Occipital lobe (tissue), 2 donors: ENCODE results near the gene AMBRA1. TPM values are rescaled to one million over a fixed set of nuclear protein-coding genes. Genes with fewer than 3 reads are reported as not detected.

Source experiments
- DNase-seq: peaks from one replicate; lab custom pipeline; 2025; lab: John Stamatoyannopoulos, UW
- total RNA-seq: library from RNA; depleted of rRNA; stranded (reverse); fragments of >200 nt; gene quantifications from one replicate; pipeline ENCODE4 v1.2.3, GENCODE V29; 2014

Gene AMBRA1
- total RNA-seq, 1 donor from 2014 or later, result 27.1 TPM

DNA sequence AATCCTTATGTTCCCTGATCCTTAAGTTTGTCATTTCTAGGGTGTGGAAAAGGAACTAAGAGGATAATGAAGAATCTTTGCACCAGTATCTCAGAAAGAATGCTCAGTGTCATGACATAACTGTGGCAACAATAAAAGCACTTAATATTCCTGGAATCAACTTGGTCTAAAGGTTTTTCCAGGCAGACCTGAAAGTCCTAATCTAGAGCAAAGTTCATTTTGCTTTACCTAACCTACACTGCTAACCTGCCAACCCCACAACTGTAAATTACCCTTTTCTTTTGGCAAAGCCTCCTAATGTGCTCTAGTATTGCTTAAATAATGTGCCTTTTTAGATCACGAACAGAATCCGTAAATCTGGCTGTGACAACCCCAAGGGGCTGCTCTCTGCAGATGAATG lies 82.5 kb downstream of the AMBRA1 start:
- DNase-seq, result no peak

DNA sequence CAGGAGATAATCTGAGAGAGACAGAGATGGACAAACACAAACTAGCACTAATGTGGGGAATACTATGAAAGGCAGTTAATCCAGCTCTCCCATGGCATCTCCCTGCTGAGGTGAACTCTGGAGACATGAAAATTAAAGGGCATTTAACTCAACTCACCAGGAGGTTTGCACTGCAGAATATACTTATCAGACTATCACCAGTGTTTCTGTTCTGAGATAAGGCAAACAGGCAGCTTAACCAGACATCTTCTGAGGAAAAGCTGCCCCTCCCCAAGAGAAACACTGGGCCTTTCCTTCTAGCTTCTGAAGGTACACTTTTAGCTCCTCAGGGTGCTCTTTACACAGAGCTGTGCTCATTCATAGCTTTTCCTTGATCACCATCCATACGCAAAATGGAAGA lies 85.5 kb downstream of the AMBRA1 start:
- no peak for DNase-seq

- DNase-seq, result no peak
These were observed 87.4 kb downstream of the AMBRA1 start for GRCh38 chr11:46506483-46506791.

- DNase-seq, result no peak
These were observed 87.9 kb downstream of the AMBRA1 start for GRCh38 chr11:46505741-46506482.

DNA sequence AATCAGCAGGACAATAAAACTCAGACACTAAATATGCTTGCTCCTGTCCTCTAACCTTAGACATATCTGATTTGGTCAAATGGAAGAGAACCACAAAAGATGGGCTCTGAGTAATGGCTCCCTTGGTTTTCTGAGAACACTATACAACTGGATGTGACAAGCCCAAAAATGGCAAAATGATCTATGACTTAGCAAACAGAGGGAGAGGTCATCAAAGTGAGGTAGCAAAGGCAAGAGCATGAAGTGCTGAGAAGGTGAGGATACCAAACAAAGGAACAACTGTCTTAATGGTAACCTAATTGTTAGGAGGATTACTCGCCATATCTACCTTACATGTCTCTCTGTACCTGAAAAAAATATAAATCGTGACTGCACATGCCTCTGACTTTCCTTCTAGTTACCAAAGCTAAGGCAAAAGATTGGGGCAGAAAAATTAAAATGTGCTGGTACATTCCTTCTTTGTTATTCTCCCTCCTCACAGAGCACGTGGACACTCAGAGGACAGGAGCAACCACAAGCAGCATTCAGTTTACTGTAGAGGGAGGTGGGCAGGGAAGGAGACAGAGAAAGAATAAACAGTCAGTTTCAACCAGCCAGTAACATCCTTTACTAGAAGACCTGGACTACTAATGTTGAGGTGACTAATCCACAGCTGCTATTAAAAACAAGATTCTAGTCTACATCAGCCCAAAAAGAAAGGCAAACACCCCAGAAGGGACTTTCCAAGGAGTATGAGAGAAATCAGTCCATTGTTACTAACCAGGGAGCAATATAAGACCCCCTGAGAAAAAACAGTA lies 88.8 kb downstream of the AMBRA1 start:
- DNase-seq, result no peak

GRCh38 chr11:46499821-46500220 lies 94.0 kb downstream of the AMBRA1 start:
- DNase-seq, result no peak

GRCh38 chr11:46498968-46499367 lies 94.9 kb downstream of the AMBRA1 start:
- no peak for DNase-seq

DNA sequence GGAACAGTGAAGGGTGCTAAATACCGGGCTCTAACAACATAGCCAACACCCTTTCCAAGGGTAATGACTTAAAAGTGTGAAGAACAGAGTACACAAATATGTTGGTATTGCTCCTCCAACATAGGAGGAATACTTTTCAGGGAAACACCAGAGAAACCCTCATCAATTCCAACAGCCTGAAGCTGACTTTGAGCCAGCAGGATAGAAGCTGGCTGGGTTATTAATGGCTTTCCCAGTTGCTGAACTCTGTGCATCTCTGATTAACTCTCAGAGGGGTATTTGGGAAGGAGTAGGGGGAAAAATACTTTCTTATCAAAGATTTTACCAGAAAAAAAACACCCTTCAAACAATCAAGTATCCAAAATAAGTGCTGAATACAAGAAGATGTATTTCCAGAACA lies 95.6 kb downstream of the AMBRA1 start:
- no peak for DNase-seq

DNA sequence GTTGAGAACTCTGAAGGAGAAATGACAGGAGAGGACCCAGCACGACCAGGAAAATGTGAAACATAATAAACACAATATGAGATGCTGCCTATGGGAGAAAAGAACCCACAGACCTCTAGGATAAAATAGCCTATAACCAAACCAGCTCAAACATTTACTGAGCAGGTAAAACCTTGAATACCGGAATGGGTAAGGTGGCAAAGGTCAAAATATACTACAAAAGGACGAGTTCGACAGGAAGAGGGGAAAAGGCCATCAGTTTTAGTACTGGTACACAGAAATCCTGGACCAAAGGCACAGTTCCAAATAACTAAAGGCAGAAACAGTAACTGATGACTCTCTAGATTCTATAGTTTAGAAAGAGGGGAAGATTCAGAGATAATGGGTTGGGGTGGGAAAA lies 96.3 kb downstream of the AMBRA1 start:
- no peak for DNase-seq

DNA sequence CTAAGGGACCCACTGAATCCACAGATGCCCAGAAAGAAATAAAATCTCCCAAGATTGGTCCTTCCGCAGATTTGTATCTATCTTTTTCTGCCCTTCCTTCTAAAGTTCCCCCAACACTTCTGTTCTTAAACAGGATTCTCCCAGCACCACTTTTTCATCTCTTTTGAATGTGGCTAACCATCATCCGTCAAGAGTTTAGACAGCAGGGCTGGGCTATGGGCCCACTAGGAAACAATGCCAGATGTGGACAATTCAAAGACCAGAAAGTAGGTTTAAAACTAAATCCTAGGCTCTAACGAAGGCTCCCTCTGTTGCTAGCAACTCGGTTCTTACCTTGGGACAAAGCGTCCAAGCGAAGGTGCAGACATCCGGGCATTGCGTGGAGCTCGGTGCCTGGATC lies 100.0 kb downstream of the AMBRA1 start:
- no peak for DNase-seq

DNA sequence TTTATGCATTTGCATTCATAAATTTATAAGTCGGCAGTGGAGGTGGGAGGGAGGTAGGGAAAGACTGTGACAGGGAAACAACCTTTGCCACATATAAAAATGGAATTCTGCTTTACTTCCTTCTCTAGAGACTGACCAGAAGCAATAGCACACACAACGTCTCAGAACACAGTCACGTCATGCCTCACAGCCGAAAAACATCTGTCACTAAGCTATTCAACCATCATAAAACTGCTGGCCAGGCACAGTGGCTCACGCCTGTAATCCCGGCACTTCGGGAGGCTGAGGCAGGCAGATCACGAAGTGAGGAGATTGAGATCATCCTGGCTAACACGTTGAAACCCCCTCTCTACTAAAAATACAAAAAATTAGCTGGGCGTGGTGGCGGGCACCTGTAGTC lies 101.3 kb downstream of the AMBRA1 start:
- no peak for DNase-seq

- DNase-seq, result no peak
These were observed 102.0 kb downstream of the AMBRA1 start for GRCh38 chr11:46491661-46492330.

GRCh38 chr11:46490666-46491065 lies 103.2 kb downstream of the AMBRA1 start:
- DNase-seq, result no peak

GRCh38 chr11:46489656-46490560 lies 103.9 kb downstream of the AMBRA1 start:
- no peak for DNase-seq

DNA sequence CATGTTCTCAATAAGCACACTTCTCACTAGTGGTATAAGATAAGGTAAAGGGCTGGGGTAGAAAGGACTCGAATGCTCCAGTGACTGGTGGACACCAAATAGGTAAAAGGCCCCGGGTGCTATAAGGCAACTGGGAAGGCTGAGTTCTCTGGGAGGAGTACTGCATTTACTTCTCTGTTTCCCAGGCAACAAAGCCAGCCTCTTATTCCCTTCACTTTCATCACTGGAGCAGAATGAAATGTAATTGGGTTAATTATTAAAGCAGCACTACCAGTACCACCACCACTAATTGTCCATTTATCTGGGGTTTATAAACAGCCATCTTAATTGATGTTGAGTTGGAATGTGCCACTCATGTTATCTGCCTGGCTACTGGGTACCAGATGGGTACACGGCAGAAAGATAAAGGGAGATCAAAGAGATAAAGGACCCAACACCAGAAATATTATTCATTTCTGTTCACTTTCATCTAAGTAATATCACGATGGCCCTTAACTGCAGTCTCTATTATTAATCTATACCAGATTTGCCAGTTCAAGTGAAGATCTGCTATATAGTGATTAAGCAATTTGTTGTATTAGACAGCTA lies 107.9 kb downstream of the AMBRA1 start:
- no peak for DNase-seq

DNA sequence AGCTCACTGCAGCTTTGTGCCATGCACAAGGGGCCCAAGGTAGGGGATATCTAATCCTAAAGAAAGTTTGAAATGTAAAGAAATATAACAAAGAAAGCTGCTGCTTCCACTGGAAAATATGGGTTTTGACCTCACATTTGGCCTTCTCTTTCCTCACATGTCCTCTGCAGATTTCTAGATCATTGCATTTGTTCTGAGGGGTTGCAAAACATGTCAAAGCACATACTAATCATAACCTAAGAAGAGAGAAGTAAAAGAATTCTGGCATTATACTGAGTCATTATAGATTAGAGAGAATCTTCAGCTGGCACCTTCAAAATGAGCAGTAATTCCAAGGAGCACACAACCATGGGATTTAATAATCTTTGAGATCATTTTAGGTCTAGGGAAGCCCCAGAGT lies 109.7 kb downstream of the AMBRA1 start:
- DNase-seq, result no peak

DNA sequence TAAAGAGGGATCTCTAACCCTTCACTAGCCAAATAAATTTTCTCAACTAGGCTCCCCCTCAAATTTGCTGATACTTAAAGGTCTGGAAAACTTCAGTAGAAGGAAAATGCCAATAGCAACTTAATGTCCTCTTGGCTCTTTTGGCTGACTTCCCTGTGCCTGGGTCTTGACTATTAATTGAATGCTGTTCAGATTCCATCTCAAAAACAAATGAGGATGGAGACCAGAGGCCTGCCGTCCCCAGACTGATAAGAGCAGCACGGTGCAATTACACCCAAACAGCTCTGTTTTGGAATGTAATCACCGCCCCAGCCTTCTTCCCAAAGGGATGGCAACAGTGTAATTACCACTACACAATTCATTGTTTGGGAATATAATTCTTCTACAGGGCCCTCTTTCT lies 112.9 kb downstream of the AMBRA1 start:
- no peak for DNase-seq

DNA sequence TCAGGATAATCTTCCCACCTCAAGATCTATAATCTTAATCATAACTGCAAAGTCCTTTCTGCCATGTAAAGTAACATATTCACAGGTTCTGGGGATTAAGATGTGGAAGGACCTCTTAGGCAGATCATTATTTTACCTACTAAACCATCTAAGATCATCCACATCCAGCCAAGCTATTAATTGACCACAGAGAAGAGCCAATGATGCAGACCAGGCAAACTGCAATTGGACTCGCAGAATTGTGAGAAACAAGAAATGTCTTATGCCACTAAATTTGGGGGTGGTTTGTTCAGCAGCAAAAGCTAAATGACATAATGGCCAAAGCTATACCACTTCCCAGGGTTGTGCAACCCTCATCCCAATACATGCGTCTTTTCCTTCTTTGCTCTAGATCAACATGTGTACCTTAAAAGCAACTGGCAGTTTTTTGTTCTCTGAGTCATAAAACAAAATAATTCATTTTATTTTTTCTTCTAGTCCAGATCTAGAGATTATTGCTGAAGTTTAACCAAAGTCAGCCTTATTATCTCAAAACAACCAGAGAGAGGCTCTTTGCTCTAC lies 113.6 kb downstream of the AMBRA1 start:
- no peak for DNase-seq

GRCh38 chr11:46479601-46480000 lies 114.2 kb downstream of the AMBRA1 start:
- no peak for DNase-seq

DNA sequence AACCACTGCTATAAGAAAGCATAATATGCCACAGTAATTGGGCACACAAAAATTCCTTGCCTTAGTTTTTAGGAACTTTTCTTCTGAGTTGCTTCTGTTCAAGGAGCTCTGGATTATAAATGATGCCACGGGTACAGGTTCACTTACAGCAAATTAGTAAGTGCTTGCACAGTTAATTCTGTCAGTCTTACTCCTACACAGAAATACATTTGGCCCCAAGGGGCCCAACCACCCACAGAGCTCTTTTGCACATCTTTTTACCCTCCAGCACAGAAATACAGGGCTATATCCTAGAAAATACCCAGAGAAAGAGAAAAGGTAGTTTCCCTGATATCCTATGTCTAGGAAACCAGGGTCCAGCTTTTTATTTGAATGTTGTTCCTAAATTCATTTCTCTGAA lies 115.6 kb downstream of the AMBRA1 start:
- no peak for DNase-seq

DNA sequence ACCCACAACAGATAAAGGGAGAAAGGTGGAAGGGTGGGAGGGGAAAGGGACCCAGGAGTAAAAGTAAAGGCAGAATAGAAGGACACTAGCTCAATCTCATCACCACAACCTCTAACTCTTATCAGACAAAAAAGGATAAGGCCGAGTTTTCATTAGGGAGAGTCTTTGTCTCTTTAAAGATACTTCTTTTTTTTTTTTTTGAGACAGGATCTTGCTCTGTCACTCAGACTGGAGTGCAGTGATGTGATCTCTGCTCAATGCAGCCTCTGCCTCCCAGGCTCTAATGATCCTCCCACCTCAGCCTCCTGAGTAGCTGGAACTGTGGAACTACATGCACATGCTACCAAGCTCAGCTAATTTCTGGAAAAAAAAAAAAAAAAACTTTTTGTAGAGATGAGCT lies 116.7 kb downstream of the AMBRA1 start:
- DNase-seq, result no peak
